Hematopoietic multipotent progenitor cell (in vitro differentiated cells): ENCODE results near the gene PTPRE. TPM values are rescaled to one million over a fixed set of nuclear protein-coding genes. Genes with fewer than 3 reads are reported as not detected.

ENCODE experiments used
- DNase-seq, 3 donors: peaks; one replicate each; pipeline ENCODE4 v3.0.0-alpha.2; 2011 to 2015; ENCODE audit warnings: low read depth in 2 of 3, low spot score in 2 of 3
- total RNA-seq: library from RNA; depleted of rRNA; stranded (reverse); fragments of >200 nt; gene quantifications from one replicate; pipeline ENCODE4 v1.2.3, GENCODE V29; 2012

PTPRE gene
- total RNA-seq, 1 donor, result 86.2 TPM

DNA sequence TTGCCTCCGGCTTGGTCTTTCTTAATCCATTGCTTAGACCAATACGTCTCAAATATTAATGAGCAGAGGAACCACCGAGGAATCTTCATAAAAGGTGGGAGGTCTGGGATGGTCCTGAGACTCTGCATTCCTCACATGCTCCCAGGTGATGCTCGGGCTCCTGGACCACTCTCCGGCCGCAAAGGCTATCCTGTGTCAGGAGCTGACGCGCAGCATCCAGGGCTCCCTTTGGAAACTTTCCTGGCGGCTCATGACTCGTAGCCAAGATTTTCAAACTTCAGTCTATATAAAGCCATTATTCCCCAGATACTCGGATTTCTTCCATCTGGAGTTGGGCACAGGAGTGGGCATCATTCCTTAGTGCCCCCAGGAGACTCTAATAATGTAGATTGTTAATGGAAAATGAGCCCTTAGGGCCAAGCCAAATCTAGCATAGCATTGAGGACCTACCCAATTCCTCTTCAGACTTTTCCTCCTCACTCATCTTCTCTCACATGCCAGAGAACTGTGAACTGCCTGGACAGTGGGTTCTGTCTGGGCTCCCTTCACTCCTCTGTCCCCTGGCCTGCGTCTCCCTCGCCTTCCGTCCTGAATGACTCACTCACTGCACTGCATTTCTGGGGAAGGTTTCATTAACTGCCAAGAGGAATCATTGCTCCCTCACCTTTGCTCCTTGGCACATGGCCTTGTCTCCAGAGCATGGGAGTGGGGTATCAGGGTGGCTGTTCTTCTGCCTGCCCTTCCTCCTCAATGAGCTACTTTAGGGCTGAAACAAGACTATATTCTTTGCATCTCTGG lies 130.0 kb downstream of the PTPRE start:
- no peak for DNase-seq

DNA sequence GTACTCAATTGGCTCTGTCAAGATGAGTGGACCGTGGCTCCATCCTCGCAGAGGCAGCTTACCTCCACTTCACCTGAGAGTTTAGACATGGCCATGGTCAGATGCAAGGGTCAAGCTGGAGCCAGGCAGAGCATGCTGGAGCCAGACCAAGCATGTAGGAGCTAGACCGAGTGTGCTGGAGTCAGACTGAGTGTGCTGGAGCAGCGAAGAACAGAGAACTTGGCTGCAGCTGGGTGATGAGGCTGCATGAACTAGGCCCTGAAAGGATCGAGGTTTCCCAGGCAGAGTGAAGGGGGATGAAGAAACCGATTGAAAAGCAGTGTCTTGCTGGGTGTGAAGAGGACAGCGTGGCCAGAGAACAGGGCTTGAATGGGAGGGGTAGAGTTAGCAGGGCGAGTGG lies 133.2 kb downstream of the PTPRE start:
- DNase-seq, result no peak

DNA sequence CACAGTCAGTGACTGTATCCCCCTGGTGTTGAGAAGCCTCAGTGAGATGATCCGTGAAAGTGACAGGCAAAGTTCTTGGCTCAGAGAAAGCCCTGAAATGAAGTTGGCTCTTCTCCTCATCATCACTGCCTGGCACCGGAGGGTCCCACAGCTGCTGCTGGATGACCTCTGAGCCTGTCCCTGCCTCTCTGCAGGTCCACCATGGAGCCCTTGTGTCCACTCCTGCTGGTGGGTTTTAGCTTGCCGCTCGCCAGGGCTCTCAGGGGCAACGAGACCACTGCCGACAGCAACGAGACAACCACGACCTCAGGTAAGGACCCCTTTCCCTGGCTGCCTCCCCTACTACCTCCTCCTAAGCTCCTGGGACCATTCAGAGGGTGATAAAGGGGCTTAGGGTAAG lies 133.8 kb downstream of the PTPRE start:
- no peak for DNase-seq

DNA sequence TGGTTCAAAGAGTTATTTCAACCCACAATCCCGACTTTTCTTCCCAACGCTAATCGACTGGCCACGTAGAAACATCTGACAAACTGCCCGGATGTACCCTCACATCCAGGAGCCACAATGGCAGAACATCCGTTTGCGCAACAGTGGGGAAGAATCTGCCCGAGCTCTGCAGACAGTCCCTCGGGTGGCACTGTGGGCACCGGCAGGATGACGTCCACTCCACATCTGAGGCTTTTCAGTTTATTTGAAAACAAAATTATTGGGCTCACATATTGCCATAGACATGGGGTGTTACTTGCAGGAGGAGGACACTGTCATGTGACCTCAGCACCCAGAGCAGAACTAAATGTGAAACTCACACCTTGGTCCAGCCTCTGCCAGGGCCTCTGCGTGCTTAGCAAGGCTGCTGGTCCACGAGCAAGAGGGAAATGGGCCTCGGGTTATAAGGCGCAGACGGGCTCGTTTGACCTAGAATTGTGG lies 135.3 kb downstream of the PTPRE start:
- no peak for DNase-seq

DNA sequence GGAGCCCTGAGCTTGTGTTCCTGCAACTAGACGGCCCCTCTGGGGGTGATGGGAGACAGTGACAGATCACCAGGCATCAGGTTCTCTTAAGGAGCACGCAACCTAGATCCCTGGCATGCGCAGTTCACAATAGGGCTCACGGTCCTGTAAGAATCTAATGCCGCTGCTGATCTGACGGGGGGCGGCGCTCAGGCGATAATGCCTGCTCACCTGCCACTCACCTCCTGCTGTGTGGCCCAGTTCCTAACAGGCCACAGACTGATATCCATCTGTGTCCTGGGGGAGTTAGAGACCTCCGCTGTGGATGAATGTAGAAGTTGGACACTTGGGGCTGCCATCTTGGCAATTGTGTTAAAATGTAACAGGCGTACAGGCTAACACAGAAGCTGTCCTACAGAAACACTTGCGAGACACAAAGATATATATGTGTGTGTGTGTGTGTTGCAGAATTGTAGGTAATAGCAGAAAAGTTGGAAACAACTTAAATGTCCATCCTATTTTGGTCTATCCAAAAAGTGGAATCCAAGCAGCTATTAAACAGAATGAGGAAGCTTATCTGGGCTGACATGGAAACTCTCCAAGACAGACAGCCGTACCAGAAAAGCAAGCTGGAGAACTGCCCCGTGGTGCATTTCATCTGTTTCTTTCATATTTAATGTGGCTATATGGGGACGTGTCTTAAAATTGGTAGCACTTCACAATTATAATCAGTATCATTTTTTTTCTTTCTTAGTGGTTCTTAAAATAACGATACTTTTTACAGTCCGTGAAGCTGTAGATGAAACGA lies 136.5 kb downstream of the PTPRE start:
- DNase-seq, result no peak

DNA sequence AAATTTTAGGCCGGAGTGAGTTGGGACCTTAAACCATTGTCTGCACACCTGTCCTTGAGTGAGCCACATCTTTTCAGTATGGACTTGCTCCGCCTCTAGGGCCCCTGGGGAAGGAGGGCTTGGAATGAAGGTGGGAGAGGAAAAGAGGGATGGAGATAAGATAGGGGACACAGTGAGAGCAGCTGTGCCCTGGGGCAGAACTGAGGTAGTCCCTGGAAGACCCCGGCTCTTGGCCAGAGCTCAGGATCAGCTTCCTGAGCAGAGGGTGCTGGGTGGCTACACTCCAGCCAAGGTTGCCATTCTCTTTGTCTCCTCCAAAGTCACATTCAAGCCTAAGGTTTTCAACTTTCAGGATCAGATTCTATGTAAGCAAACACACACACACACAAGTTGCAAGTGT lies 137.3 kb downstream of the PTPRE start:
- no peak for DNase-seq

DNA sequence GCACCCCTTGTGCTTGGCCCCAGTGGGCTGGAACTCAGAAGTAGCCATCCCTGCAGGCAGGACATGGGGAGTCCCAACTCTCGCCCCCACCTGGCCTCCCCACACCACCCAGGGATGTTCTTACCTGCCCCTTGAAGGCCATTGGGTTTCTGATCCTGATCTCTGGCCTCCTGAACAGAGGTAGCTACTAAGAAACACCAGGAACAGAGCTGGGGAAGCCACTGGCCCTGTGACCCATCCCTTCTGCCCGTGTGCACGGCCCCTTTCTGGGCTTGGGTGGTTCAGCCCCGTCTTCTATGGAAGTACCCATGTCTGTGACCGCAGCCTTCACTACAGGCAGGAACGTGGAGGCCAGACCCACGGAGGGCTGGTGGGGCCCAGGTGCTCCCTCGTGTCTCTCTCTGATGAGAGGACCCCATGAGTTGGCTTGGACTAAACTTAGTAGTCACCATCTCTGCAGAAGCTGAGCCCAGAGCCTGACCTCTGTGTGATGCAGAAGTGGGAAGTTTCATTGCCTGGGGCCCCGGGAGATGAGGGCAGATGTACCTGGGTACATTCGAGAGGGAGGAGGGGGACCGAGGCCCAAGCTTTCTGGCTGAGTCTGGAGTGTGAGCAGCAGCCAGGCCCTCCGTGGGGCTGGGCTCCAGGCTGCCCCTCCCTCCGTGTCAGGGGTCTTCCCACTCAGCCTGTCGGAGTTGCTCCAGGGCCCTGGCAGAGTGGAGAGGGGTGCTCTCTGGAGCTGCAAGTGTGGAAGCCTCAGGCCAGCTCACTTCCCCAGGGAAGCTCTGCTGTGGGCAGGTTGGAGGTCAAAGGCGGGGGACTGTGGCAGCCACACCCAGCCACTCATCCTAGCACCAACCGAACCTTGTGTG lies 138.3 kb downstream of the PTPRE start:
- no peak for DNase-seq

DNA sequence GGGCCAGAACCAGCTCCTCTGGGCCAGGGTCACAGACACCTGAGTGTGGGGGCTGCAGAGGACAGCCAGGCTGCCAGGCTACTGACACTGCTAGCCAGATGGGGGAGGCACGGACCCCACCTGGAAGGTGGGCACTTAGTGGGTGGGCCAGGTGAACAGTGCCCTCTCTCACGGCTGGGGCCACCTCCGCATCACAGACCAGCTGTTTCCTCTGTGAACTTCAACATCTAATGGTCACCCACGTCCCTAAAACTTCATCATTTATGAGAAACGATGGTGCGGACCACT lies 138.9 kb downstream of the PTPRE start:
- DNase-seq, result no peak

DNA sequence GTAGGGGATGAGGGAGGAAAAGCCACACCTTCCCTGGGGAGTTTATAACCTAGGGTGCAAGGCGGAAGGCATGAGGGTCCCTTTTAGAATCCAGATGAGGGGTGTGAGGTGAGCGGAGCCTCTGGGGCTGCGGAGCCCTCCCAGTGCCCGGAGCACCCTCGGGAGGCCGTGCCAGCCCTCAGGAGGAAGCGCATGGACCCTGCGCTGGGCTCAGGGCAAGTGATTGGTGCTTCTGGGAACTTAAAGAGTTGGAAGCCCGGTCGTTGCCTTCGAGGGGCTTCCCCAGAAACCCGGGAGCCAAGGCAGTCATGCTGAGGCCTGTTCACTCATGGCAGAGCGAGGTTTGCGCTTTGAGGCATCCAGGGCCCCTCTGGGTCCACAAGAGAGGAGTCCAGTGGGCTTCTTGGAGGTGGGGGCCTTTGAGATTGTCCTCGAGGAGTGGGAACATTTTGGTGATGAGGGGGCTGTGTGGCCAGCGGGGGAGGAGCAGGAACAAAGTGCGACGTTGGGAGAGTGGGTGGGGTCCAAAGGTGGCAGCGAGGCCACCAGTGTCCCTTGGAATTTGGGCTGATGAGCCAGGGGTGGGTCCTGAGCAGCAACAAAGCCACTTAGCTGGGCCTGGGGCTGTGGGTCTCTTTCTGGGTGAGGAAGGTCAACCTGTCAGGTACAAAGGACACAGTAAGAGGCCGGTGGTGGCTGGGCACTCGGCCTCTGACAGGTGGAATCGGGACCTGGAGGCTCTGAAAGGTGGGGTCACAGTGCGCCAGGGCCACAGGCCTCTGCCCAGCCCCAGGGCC lies 139.5 kb downstream of the PTPRE start:
- DNase-seq, result no peak

DNA sequence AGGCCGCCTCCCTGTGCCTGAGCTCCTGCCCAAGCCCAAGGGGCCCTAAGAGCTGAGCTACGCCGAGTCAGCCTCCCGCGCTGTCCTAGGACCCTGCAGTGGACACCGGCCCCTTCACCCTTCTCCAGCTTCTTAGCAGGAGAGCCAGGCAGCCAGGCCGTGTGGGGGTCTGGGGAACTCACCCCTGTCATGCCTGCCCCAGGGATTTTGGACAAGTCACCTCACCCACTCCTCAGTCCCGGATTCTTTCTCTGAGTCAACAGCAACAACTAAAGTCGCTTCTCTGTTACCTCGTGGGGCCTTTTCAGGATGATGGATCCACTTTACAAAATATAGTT lies 140.0 kb downstream of the PTPRE start:
- DNase-seq, result no peak

DNA sequence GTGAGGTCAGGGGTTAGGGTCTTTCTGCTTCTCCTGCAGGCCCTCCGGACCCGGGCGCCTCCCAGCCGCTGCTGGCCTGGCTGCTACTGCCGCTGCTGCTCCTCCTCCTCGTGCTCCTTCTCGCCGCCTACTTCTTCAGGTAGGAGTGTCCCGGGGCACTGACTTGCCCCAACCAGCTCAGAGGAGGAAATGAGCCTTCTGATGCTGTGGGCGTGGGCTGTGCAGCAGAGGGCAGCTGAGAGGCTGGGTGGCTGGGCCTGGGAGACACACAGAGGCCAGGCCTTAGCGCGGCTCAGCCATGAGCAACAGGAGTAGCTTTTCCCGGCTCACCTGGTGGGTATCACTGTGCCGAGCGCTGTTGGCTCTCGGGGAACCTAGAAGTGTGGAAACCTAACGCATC lies 140.4 kb downstream of the PTPRE start:
- DNase-seq, result peak; percentile 60 to 91 (median 84)

DNA sequence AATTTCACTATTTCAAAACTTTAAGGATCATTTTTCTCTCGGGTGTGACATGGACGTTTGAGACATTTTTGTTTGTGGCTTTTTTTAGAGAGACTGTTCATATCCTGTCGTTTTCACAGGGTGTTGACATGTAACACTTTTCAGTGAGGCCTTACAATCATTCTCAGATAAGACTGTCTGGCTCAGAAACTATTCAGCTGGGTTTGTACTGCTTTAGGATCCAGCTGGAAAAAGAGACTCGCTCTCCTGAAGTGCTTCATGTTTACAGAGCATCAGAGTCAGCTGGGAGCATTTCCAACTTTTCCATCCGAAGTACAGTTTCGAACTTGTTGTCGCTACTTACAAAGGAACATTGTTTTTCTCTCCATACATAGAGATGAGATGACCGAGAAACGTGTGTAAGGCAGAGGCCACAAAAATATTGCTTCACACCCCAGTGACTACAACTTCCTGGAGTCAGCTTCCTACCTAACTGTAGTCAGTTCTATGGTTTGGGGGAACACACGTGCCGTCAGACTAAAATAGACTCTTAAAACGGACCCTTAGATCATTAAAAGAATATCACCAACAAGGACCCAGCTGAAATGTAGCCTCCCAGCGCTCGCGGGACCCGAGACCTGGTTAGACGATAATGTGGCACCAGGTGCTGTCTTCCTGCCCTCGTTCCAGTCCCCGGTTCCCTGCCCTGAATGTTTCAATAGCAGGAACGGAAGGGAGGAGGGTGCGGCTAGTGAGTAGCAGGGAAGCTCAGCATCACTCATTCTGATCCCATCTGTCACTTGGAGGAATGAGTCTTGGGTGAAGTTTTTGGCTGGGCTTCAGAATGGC lies 141.3 kb downstream of the PTPRE start:
- peak in 2 of 3 donors; percentile 61 to 79 for DNase-seq

DNA sequence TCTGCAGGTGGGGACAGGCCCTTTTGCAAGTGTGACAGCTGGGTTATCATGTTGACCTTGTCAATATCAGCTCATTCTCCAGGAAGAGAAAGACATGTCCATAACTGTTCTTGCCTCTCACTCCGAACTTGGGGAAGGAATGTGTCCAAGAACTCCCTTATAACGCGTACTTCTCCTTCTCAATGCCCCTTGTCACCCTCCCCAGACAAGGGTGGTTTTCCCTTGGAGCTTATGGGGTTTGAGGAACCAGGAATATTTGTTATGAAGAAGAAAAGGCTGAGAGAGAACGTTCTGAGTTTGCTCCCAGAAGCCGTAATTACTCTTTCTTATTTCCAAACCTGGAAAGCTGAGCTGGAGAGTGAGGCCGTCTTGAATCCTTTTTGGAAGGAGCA lies 141.9 kb downstream of the PTPRE start:
- DNase-seq, result no peak

DNA sequence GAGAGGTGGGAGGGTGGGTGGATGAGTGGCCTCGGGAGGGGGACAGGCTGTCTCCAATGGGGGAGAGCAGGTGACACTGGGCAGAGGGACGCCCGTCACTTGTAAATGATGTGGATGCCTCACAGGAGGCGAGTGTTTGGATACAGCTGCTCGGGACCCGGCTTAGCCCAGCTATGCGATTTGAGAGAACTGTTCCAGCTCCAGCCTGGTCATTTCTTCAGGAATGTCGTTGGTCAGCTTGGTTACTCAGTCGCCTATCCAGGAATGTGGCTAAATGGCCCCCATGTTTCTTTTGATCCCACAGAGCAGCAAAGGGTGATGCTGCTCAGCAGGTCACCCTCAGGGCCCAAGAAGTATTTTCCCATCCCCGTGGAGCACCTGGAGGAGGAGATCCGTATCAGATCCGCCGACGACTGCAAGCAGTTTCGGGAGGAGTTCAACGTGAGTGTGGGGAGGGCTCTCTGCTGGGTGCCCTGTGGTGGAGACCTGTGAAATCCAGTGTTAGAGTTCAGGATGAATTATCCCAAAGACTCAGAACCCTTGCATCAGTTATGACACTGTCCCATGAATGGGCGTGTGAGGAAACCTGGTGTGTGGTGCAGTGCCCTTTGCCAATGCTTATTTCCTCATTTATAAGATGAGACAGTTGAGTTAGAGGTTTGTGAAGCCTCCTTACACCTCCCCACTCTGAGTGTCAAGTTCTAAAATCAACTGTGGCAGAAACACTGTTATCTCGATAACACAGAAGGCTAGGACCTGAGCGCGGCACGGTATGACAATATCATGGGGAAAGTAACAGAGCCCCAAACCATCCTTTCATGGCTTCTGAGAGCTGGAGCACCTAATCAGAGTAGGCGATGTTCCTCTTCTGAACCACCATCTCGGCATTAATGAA lies 142.6 kb downstream of the PTPRE start:
- DNase-seq, result peak in 1 of 3 donors; percentile 44

DNA sequence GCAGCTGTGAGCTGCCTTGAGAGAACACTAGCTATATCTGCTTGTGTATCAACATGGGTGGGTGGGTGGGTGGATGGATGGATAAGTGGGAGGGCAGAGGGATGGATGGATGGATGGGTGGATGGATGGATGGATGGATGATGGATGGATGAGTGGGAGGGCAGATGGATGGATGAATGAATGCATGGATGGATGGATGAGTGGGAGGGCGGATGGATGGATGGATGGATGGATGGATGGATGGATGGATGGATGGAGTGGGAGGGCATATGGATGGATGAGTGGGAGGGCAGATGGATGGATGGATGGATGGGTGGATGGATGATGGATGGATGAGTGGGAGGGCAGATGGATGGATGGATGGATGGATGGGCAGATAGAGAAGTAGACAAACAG lies 143.2 kb downstream of the PTPRE start:
- no peak for DNase-seq

DNA sequence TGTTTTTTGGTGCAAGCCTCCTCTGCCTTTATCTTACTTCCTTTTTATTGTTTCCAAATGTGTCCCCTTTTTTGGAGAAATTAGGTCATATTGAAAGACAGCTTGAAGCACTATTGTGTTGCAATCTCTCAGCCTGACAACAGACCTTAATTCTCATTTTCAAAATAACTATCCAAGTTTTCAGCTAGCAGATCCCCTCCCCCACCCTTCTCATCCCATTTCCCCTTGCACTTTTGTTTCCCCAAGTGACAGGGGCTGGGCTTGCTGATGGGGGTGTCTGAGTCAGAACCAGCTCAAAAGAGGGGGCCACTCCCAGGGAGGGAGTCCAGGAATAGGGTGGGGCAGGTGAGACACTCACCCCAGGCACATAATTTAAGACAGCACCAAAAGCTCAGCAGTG lies 144.0 kb downstream of the PTPRE start:
- peak in 1 of 3 donors; percentile 29 for DNase-seq

DNA sequence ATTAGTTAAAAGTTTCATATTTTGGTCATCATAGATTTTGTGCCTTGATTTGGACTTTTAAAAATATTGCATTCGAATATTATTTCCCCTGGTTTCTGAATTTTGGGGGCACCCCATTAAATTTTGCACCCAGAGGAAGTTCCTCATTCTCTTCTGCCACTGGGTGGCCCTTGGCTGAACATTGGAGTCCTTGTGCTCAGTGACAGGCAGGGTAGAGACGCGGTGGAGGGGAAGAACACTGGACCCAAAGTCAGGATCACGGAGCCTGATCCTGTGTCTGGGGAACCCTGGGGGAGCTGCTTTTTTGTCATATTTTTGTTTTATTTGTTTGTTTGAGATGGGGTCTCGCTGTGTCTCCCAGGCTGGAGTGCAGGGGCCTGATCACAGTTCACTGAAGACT lies 144.6 kb downstream of the PTPRE start:
- no peak for DNase-seq

DNA sequence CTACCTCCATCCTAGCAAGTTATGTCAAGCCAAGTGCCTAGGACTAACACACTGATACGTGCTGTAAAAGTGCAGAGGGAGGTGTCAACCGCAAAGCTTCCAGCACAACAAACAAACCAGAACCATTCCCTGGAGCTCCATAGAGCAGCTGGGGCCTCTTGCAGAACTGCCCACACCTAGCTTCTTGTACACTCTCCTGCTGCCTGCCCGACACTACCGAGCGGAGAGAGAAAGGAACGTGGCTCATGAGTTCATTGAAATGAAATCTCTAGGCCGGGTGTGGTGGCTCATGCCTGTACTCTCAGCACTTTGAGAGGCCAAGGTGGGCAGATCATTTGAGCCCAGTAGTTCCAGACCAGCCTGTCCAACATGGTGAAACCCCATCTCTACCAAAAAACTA lies 145.8 kb downstream of the PTPRE start:
- DNase-seq, result no peak

DNA sequence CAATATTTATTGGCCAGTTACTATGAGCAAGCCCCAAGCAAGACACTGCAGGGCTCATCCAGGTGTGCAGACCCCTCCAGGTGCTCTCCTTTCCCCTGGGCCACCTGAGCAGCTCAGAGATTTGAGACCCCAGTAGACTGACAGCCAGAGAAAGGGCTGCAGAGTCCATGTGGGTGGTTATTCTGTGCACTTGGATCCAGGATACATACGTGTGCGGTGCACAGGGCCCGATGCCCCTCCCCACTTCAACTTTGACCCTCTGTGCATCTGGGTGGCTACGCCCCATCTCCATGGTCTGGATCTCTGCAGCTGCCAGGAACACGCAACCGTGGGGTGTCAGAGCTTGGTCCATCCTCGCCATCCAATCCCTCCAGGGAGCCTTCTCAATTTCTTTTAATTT lies 146.5 kb downstream of the PTPRE start:
- no peak for DNase-seq
